Measurements from ENCODE around the gene RASA3.
A peak's percentile ranks its signal among the peaks of the same experiment; 100 is the strongest.

The RASA3 gene

GRCh38 chr13:114065926-114066774 is 66.3 kb downstream of the RASA3 start:
- no peak overlapping the region for H3K9ac ChIP-seq (ENCODE audit: low read depth, low read length)
- H3K36me3 ChIP-seq (ENCODE audit: insufficient read depth, low read length), result peaks cover 16% of the 10 kb centered on the region; the same call in 1 of the 2 replicates
- peaks cover 22% of the 10 kb centered on the region for H3K4me1 ChIP-seq (ENCODE audit: insufficient read depth, low read length)
- TF ChIP-seq CTCF (IDR thresholded peaks at IDR 0.05; ENCODE audit: borderline replicate concordance, extremely low read depth, low read length, poor library complexity, severe bottlenecking), result no peak
- no peak for ATAC-seq (ENCODE audit: insufficient read depth, low read depth)
- H3K27me3 ChIP-seq (ENCODE audit: insufficient read depth, low read length, poor library complexity), result no peaks in the 10 kb centered on the region
- no peak for DNase-seq
- peak overlapping the region; percentile 41; the same call in 1 of the 2 replicates for H3K27ac ChIP-seq (ENCODE audit: low read length)
- no peak overlapping the region for H3K4me2 ChIP-seq (ENCODE audit: insufficient read depth, low read length)
- H4K20me1 ChIP-seq (ENCODE audit: insufficient read depth, low read length), result peaks cover 62% of the 10 kb centered on the region
- H3K4me3 ChIP-seq (ENCODE audit: low read depth in 1 of 2, low read length in 2 of 2), result no peak overlapping the region
- H2AFZ ChIP-seq (ENCODE audit: low read depth, low read length), result no peak overlapping the region
- no peaks in the 10 kb centered on the region for H3K9me3 ChIP-seq (ENCODE audit: insufficient read depth, low read length, severe bottlenecking)
- peaks cover 65% of the 10 kb centered on the region for H3K79me2 ChIP-seq (ENCODE audit: insufficient read depth, low read length)

- ATAC-seq (ENCODE audit: insufficient read depth, low read depth), result 0 out of 3 replicates have a peak, but pooled peaks have one; percentile 34
- Histone ChIP-seq H3K9ac (ENCODE audit: low read depth, low read length) (no peak overlapping the region), H3K9me3 (ENCODE audit: insufficient read depth, low read length, severe bottlenecking) (no peaks in the 10 kb centered on the region), H3K4me1 (ENCODE audit: insufficient read depth, low read length) (peaks cover 22% of the 10 kb centered on the region), H3K27me3 (ENCODE audit: insufficient read depth, low read length, poor library complexity) (no peaks in the 10 kb centered on the region), H3K79me2 (ENCODE audit: insufficient read depth, low read length) (peaks cover 65% of the 10 kb centered on the region), H2AFZ (ENCODE audit: low read depth, low read length) (no peak overlapping the region), H4K20me1 (ENCODE audit: insufficient read depth, low read length) (peaks cover 65% of the 10 kb centered on the region), H3K4me2 (ENCODE audit: insufficient read depth, low read length) (no peak overlapping the region), H3K36me3 (ENCODE audit: insufficient read depth, low read length) (peaks cover 17% of the 10 kb centered on the region), H3K27ac (ENCODE audit: low read length) (peak overlapping the region; percentile 1; the same call in 1 of the 2 replicates), H3K4me3 (ENCODE audit: low read depth in 1 of 2, low read length in 2 of 2) (no peak overlapping the region)
- TF ChIP-seq EZH2 (IDR thresholded peaks at IDR 0.05; ENCODE audit: borderline replicate concordance, low read depth, low read length, severe bottlenecking), result no peak
- TF ChIP-seq CTCF (IDR thresholded peaks at IDR 0.05; ENCODE audit: borderline replicate concordance, extremely low read depth, low read length, poor library complexity, severe bottlenecking), result no peak
- DNase-seq, result no peak
These were observed 67.1 kb downstream of the RASA3 start for GRCh38 chr13:114065141-114065925.

- DNase-seq (no peak), ATAC-seq (ENCODE audit: insufficient read depth, low read depth) (no peak)
- no peaks in the 10 kb centered on the region for H3K27me3 ChIP-seq (ENCODE audit: insufficient read depth, low read length, poor library complexity)
- peaks cover 22% of the 10 kb centered on the region for H3K4me1 ChIP-seq (ENCODE audit: insufficient read depth, low read length)
- H2AFZ ChIP-seq (ENCODE audit: low read depth, low read length), result no peak overlapping the region
- no peak overlapping the region for H3K9ac ChIP-seq (ENCODE audit: low read depth, low read length)
- no peaks in the 10 kb centered on the region for H3K9me3 ChIP-seq (ENCODE audit: insufficient read depth, low read length, severe bottlenecking)
- H3K4me2 ChIP-seq (ENCODE audit: insufficient read depth, low read length), result no peak overlapping the region
- TF ChIP-seq CTCF (IDR thresholded peaks at IDR 0.05; ENCODE audit: borderline replicate concordance, extremely low read depth, low read length, poor library complexity, severe bottlenecking) (no peak), EZH2 (IDR thresholded peaks at IDR 0.05; ENCODE audit: borderline replicate concordance, low read depth, low read length, severe bottlenecking) (no peak)
- peaks cover 70% of the 10 kb centered on the region for H4K20me1 ChIP-seq (ENCODE audit: insufficient read depth, low read length)
- H3K27ac ChIP-seq (ENCODE audit: low read length), result no peak overlapping the region
- no peak overlapping the region for H3K4me3 ChIP-seq (ENCODE audit: low read depth in 1 of 2, low read length in 2 of 2)
- H3K36me3 ChIP-seq (ENCODE audit: insufficient read depth, low read length), result peaks cover 24% of the 10 kb centered on the region
- H3K79me2 ChIP-seq (ENCODE audit: insufficient read depth, low read length), result peaks cover 70% of the 10 kb centered on the region
These were observed 67.8 kb downstream of the RASA3 start for GRCh38 chr13:114064450-114065140.

Measured in DND-41 (cell line).